Esophagus muscularis mucosa (tissue), 4 donors: Measurements from ENCODE around the gene MYO1B.

ENCODE experiments used
- EP300 ChIP-seq: sonication (generic); formaldehyde crosslinking; IDR thresholded peaks from one replicate; pipeline ENCODE4 v1.6.1; 2017; ENCODE audit warnings: antibody characterized with exemption
- POLR2A ChIP-seq: fragments of 450-650 bp; IDR thresholded peaks from one replicate; pipeline ENCODE4 v1.6.1; 2017; ENCODE audit warnings: antibody characterized with exemption, moderate library complexity, mild to moderate bottlenecking, low read depth
- TF ChIP-seq, protein P1 (sequence below), 3 experiments: fragments of 200-600 bp in 2 of 3; fragments of 450-650 bp in 1 of 3; sonication (generic) in 2 of 3; IDR thresholded peaks; one replicate each; pipeline ENCODE4 v1.5.1; 2017 to 2019; ENCODE audit warnings: antibody characterized with exemption in 3 of 3, mild to moderate bottlenecking in 2 of 3, moderate library complexity in 1 of 3

- TF ChIP-seq, protein P1, sequence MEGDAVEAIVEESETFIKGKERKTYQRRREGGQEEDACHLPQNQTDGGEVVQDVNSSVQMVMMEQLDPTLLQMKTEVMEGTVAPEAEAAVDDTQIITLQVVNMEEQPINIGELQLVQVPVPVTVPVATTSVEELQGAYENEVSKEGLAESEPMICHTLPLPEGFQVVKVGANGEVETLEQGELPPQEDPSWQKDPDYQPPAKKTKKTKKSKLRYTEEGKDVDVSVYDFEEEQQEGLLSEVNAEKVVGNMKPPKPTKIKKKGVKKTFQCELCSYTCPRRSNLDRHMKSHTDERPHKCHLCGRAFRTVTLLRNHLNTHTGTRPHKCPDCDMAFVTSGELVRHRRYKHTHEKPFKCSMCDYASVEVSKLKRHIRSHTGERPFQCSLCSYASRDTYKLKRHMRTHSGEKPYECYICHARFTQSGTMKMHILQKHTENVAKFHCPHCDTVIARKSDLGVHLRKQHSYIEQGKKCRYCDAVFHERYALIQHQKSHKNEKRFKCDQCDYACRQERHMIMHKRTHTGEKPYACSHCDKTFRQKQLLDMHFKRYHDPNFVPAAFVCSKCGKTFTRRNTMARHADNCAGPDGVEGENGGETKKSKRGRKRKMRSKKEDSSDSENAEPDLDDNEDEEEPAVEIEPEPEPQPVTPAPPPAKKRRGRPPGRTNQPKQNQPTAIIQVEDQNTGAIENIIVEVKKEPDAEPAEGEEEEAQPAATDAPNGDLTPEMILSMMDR (IDR thresholded peaks at IDR 0.05) = no peak
- TF ChIP-seq EP300 (no peak), POLR2A (no peak)
Observed at GRCh38 chr2:191209340-191209739, 35.9 kb upstream of the MYO1B start.
